PC-3 (cell line): Measurements from ENCODE around the gene TCHHL1. TPM values are rescaled to one million over a fixed set of nuclear protein-coding genes. Genes with fewer than 3 reads are reported as not detected.

Source experiments
- ATAC-seq: fragments of 200-7000 bp; cut with Tn5 transposase; 2 replicates; pipeline ENCODE4 v1.9.1; 2020; ENCODE audit warnings: mild to moderate bottlenecking, moderate library complexity
- BruUV-seq: library from RNA; stranded (reverse); fragments of 400-500 nt; replicated peaks from 2 replicates; lab custom pipeline; 2021; lab: Mats Ljungman, UMichigan
- CTCF ChIA-PET: fragments of 300-600 bp; sonication (Branson Sonifier 250); formaldehyde crosslinking; loops from one replicate; lab custom pipeline; 2022; ENCODE audit warnings: antibody characterized with exemption; lab: Charles Lee
- POLR2A ChIA-PET: fragments of 300-600 bp; sonication (Branson Sonifier 250); formaldehyde crosslinking; loops from one replicate; lab custom pipeline; 2022; ENCODE audit warnings: antibody characterized with exemption; ENCODE audit not compliant: unreplicated experiment; lab: Charles Lee
- DNase-seq: peaks from one replicate; pipeline ENCODE4 v3.0.0-alpha.2; 2015
- H2AFZ ChIP-seq: fragments of 300-600 bp; sonication (generic); 2 replicates; pipeline ENCODE4 v1.6.0; 2016; ENCODE audit warnings: antibody characterized with exemption, low read length
- H3F3A ChIP-seq: fragments of 300-600 bp; sonication (generic); one replicate; pipeline ENCODE4 v1.6.0; 2017; ENCODE audit warnings: antibody characterized with exemption, low read length, control low read depth, mild to moderate bottlenecking; ENCODE audit not compliant: unreplicated experiment
- H3K27ac ChIP-seq: fragments of 300-600 bp; sonication (generic); 2 replicates; pipeline ENCODE4 v1.5.1; 2016; ENCODE audit warnings: mild to moderate bottlenecking, low read length
- H3K27me3 ChIP-seq: fragments of 300-600 bp; sonication (generic); 2 replicates; pipeline ENCODE4 v1.6.1; 2016; ENCODE audit warnings: low read length, mixed read lengths
- H3K36me3 ChIP-seq: fragments of 300-600 bp; sonication (generic); 2 replicates; pipeline ENCODE4 v1.6.1; 2016; ENCODE audit warnings: low read depth, mixed run types, low read length, mixed read lengths
- H3K4me1 ChIP-seq: fragments of 300-600 bp; sonication (generic); 2 replicates; pipeline ENCODE4 v1.5.1; 2016; ENCODE audit warnings: low read length; ENCODE audit not compliant: insufficient read depth
- H3K4me2 ChIP-seq: fragments of 300-600 bp; sonication (generic); 2 replicates; pipeline ENCODE4 v1.6.0; 2016; ENCODE audit warnings: low read length
- H3K4me3 ChIP-seq: fragments of 300-600 bp; sonication (generic); 2 replicates; pipeline ENCODE4 v1.5.1; 2016; ENCODE audit warnings: mild to moderate bottlenecking, low read length, mixed read lengths
- H3K79me2 ChIP-seq: fragments of 300-600 bp; sonication (generic); 2 replicates; pipeline ENCODE4 v1.6.1; 2017; ENCODE audit warnings: low read length, mixed read lengths
- H3K9ac ChIP-seq: fragments of 300-600 bp; sonication (generic); 2 replicates; pipeline ENCODE4 v1.6.0; 2016; ENCODE audit warnings: mild to moderate bottlenecking, low read length
- H3K9me2 ChIP-seq: fragments of 300-600 bp; sonication (generic); replicated peaks from 2 replicates; pipeline ENCODE4 v1.6.1; 2016; ENCODE audit warnings: mixed run types, low read length, mixed read lengths
- H3K9me3 ChIP-seq: fragments of 300-600 bp; sonication (generic); 2 replicates; pipeline ENCODE4 v1.6.1; 2016; ENCODE audit warnings: low read length, mixed read lengths
- H4K20me1 ChIP-seq: fragments of 300-600 bp; sonication (generic); 2 replicates; pipeline ENCODE4 v1.6.1; 2016; ENCODE audit warnings: low read length, mixed read lengths
- EZH2 ChIP-seq: fragments of 300-600 bp; sonication (generic); IDR thresholded peaks from one replicate; pipeline ENCODE4 v1.6.1; 2017; ENCODE audit warnings: antibody characterized with exemption, mild to moderate bottlenecking, low read length; ENCODE audit not compliant: unreplicated experiment
- intact Hi-C: fragments of 100-400 bp; cut with micrococcal nuclease; formaldehyde crosslinking; loops from 2 replicates; pipeline ENCODE4 v1.9.0; 2023
- total RNA-seq: library from RNA; depleted of rRNA; stranded (reverse); fragments of >200 nt; gene quantifications from 2 replicates; pipeline ENCODE4 v1.2.3, GENCODE V29; 2014; rRNA removed
- TF ChIP-seq, protein P1 (sequence below): fragments of 300-600 bp; sonication (generic); conservative IDR thresholded peaks from 2 replicates; pipeline ENCODE4 v1.5.1; 2017; ENCODE audit warnings: antibody characterized with exemption, low read depth, mild to moderate bottlenecking, low read length

TCHHL1 gene
- total RNA-seq, 1 experiment from 2014 or later = not detected

DNA sequence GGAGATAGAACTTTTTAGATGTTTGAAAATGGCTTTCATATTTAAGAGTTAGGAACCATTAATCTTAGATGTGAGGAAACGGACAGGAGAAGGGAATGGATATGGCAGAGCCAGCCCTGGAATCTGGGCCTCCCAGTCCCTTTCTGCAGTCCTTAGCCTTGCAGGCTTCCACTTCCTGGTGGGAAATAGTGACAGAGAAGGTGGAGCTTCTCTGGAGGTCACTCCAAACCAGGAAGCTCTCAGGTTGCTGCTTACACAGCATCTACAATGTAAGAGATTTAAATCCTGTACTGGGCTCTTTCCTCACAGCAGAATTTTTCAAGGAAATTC lies 54.6 kb downstream of the TCHHL1 start:
- Histone ChIP-seq H4K20me1 (peaks cover 24% of the 10 kb centered on the region), H3K27me3 (no peaks in the 10 kb centered on the region), H3K79me2 (peaks cover 43% of the 10 kb centered on the region), H3K27ac (peak overlapping the region; percentile 90), H2AFZ (no peak overlapping the region), H3K36me3 (peaks cover 34% of the 10 kb centered on the region), H3K4me2 (peak overlapping the region; percentile 91), H3K9ac (peak overlapping the region; percentile 97), H3K9me3 (no peaks in the 10 kb centered on the region), H3K4me3 (peak overlapping the region; percentile 77), H3K9me2 (no peaks in the 10 kb centered on the region), H3K4me1 (peaks cover 33% of the 10 kb centered on the region), H3F3A (peaks cover 6% of the 10 kb centered on the region)
- no TSS peak for BruUV-seq
- DNase-seq (no peak), ATAC-seq (peak; percentile 1; the same call in 1 of the 2 replicates)
- TF ChIP-seq EZH2 = no peak
- TF ChIP-seq, protein P1, sequence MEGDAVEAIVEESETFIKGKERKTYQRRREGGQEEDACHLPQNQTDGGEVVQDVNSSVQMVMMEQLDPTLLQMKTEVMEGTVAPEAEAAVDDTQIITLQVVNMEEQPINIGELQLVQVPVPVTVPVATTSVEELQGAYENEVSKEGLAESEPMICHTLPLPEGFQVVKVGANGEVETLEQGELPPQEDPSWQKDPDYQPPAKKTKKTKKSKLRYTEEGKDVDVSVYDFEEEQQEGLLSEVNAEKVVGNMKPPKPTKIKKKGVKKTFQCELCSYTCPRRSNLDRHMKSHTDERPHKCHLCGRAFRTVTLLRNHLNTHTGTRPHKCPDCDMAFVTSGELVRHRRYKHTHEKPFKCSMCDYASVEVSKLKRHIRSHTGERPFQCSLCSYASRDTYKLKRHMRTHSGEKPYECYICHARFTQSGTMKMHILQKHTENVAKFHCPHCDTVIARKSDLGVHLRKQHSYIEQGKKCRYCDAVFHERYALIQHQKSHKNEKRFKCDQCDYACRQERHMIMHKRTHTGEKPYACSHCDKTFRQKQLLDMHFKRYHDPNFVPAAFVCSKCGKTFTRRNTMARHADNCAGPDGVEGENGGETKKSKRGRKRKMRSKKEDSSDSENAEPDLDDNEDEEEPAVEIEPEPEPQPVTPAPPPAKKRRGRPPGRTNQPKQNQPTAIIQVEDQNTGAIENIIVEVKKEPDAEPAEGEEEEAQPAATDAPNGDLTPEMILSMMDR = no peak
- intact Hi-C loops = loop anchor here (2.0 kb wide), 1 partner anchor 65 kb away; no protein-coding TSS in a partner anchor
- POLR2A ChIA-PET = interaction anchor here (0.7 kb wide), 1 partner anchor 13 kb away, joined by 3 read pairs; no protein-coding TSS in a partner anchor
- CTCF ChIA-PET = interaction anchor here (0.9 to 1.7 kb wide), 3 partner anchors 13 to 33 kb away, joined by 3 to 6 read pairs (median 5); no protein-coding TSS in a partner anchor

Other genes with a start within 250 kb of the TCHHL1 start
- gene C2CD4D, start 249.2 kb downstream of the TCHHL1 start, total RNA-seq = 0.58 and 2.8 TPM in 2 replicates
- not detected in 2 replicates for gene THEM5, start 235.4 kb downstream of the TCHHL1 start, total RNA-seq
- gene THEM4, start 179.6 kb downstream of the TCHHL1 start, total RNA-seq = 18.1 and 19.6 TPM in 2 replicates
- 349 and 400 TPM in 2 replicates for gene S100A10, start 95.2 kb downstream of the TCHHL1 start, total RNA-seq
- 443 and 541 TPM in 2 replicates for gene S100A11, start 52.1 kb downstream of the TCHHL1 start, total RNA-seq
- gene TCHH, start 26.4 kb upstream of the TCHHL1 start, total RNA-seq = not detected in 2 replicates
- not detected in 2 replicates for gene RPTN, start 70.2 kb upstream of the TCHHL1 start, total RNA-seq
- gene HRNR, start 135.1 kb upstream of the TCHHL1 start, total RNA-seq = not detected in 2 replicates
- not detected in 2 replicates for gene FLG, start 236.2 kb upstream of the TCHHL1 start, total RNA-seq